Fibroblast of lung (primary cell): Measurements from ENCODE around the gene PEPD. TPM values are rescaled to one million over a fixed set of nuclear protein-coding genes. Genes with fewer than 3 reads are reported as not detected.

ENCODE experiments used
- DNase-seq, 2 donors: peaks; one replicate each; pipeline versions ENCODE4 v3.0.0 to v3.0.0-alpha.2; 2010; ENCODE audit warnings: low read depth in 2 of 2
- H2AFZ ChIP-seq: 2 replicates; pipeline ENCODE4 v1.5.1; 2012; ENCODE audit warnings: low read length, control low read depth, inconsistent platforms
- H3K27ac ChIP-seq: 2 replicates; pipeline ENCODE4 v1.5.1; 2011; ENCODE audit warnings: low read length, control low read depth; ENCODE audit not compliant: insufficient read depth
- H3K27me3 ChIP-seq: 2 replicates; pipeline ENCODE4 v1.5.1; 2011; ENCODE audit warnings: mild to moderate bottlenecking, low read length; ENCODE audit not compliant: control insufficient read depth, insufficient read depth
- H3K36me3 ChIP-seq: 2 replicates; pipeline ENCODE4 v1.5.1; 2011; ENCODE audit warnings: low read length; ENCODE audit not compliant: control insufficient read depth, insufficient read depth
- H3K4me1 ChIP-seq: 2 replicates; pipeline ENCODE4 v1.5.1; 2011; ENCODE audit warnings: low read length; ENCODE audit not compliant: control insufficient read depth, insufficient read depth; ENCODE audit errors: extremely low read depth
- H3K4me2 ChIP-seq: 2 replicates; pipeline ENCODE4 v1.5.1; 2011; ENCODE audit warnings: low read length, control low read depth; ENCODE audit not compliant: insufficient read depth; ENCODE audit errors: extremely low read depth
- H3K4me3 ChIP-seq, 4 experiments: fragments of 200-600 bp in 1 of 4; sonication (generic) in 1 of 4; replicated peaks in 1 of 4; 2 replicates each; pipeline ENCODE4 v1.5.1; 2011 to 2016; ENCODE audit warnings: low read length in 4 of 4, low read depth in 3 of 4, mild to moderate bottlenecking in 3 of 4, control low read depth in 2 of 4, inconsistent platforms in 1 of 4, mixed read lengths in 1 of 4; ENCODE audit not compliant: insufficient read depth in 1 of 4; ENCODE audit errors: control extremely low read depth in 1 of 4
- H3K79me2 ChIP-seq: 2 replicates; pipeline ENCODE4 v1.5.1; 2012; ENCODE audit warnings: mild to moderate bottlenecking, low read length, inconsistent platforms; ENCODE audit not compliant: control insufficient read depth, insufficient read depth
- H3K9ac ChIP-seq: 2 replicates; pipeline ENCODE4 v1.5.1; 2011; ENCODE audit warnings: mild to moderate bottlenecking, low read length, control low read depth; ENCODE audit not compliant: insufficient read depth
- H3K9me3 ChIP-seq: 2 replicates; pipeline ENCODE4 v1.5.1; 2012; ENCODE audit warnings: low read depth, low read length; ENCODE audit not compliant: control insufficient read depth, insufficient read depth
- H4K20me1 ChIP-seq: 2 replicates; pipeline ENCODE4 v1.5.1; 2011; ENCODE audit warnings: low read length; ENCODE audit not compliant: control insufficient read depth, insufficient read depth; ENCODE audit errors: extremely low read depth
- CTCF ChIP-seq, 2 donors: IDR thresholded peaks in 1 of 2; conservative IDR thresholded peaks in 1 of 2; 1 replicate in 1 of 2; 2 replicates in 1 of 2; pipeline ENCODE4 v1.5.1; 2011 to 2012; ENCODE audit warnings: low read length in 2 of 2, control low read depth in 1 of 2, inconsistent platforms in 1 of 2, low read depth in 1 of 2, mild to moderate bottlenecking in 1 of 2
- EZH2 ChIP-seq: IDR thresholded peaks from 2 replicates; pipeline ENCODE4 v1.5.1; 2012; ENCODE audit warnings: low read length, control low read depth, mild to moderate bottlenecking; ENCODE audit errors: missing control alignments
- polyA plus RNA-seq, 2 donors: library from polyadenylated mRNA; depleted of rRNA in 1 of 2; stranded (reverse) in 1 of 2; unstranded in 1 of 2; fragments of >200 nt; gene quantifications; 2 replicates each; pipeline ENCODE4 v1.2.1, GENCODE V29; 2011 to 2012; ENCODE audit warnings: missing spikeins in 1 of 2
- total RNA-seq: library from RNA; depleted of rRNA; stranded (reverse); fragments of >200 nt; gene quantifications from 2 replicates; pipeline ENCODE4 v1.2.1, GENCODE V29; 2014

The PEPD gene
- total and polyA plus RNA-seq, 2 donors (not counting 1 experiment from before 2014, with no cell fraction given) = 59.8 to 81.9 TPM

- peaks cover 5% of the 10 kb centered on the region for H3K36me3 ChIP-seq
- H3K4me1 ChIP-seq = no peaks in the 10 kb centered on the region
- H2AFZ ChIP-seq = no peak overlapping the region
- no peak for TF ChIP-seq CTCF (conservative IDR thresholded peaks at IDR 0.05 in 1 of 2, IDR thresholded peaks at IDR 0.05 in 1 of 2; ENCODE audit: low read depth in 1 of 2, low read length in 2 of 2)
- no peak for TF ChIP-seq EZH2
- no peaks in the 10 kb centered on the region for H3K27me3 ChIP-seq
- no peak overlapping the region for H3K4me3 ChIP-seq
- no peak overlapping the region for H3K27ac ChIP-seq
- DNase-seq = no peak
- H3K9ac ChIP-seq = no peak overlapping the region
- H3K9me3 ChIP-seq = no peaks in the 10 kb centered on the region
- no peaks in the 10 kb centered on the region for H4K20me1 ChIP-seq
- H3K4me2 ChIP-seq = no peak overlapping the region
- H3K79me2 ChIP-seq = no peaks in the 10 kb centered on the region
Measured at GRCh38 chr19:33502521-33502920, 19.1 kb downstream of the PEPD start.

- H3K4me1 ChIP-seq = no peaks in the 10 kb centered on the region
- peaks cover 5% of the 10 kb centered on the region for H3K36me3 ChIP-seq
- no peaks in the 10 kb centered on the region for H3K27me3 ChIP-seq
- no peak overlapping the region for H3K9ac ChIP-seq
- no peak overlapping the region for H3K4me3 ChIP-seq
- H3K27ac ChIP-seq = no peak overlapping the region
- no peaks in the 10 kb centered on the region for H4K20me1 ChIP-seq
- TF ChIP-seq CTCF (conservative IDR thresholded peaks at IDR 0.05 in 1 of 2, IDR thresholded peaks at IDR 0.05 in 1 of 2; ENCODE audit: low read depth in 1 of 2, low read length in 2 of 2) (no peak), EZH2 (no peak)
- H3K9me3 ChIP-seq = no peaks in the 10 kb centered on the region
- H3K4me2 ChIP-seq = no peak overlapping the region
- DNase-seq = no peak
- no peak overlapping the region for H2AFZ ChIP-seq
- no peaks in the 10 kb centered on the region for H3K79me2 ChIP-seq
Measured at GRCh38 chr19:33501693-33502356, 19.8 kb downstream of the PEPD start.

- H4K20me1 ChIP-seq = no peaks in the 10 kb centered on the region
- H3K4me3 ChIP-seq = no peak overlapping the region
- DNase-seq = no peak
- H3K9me3 ChIP-seq = no peaks in the 10 kb centered on the region
- H3K27ac ChIP-seq = no peak overlapping the region
- H3K4me1 ChIP-seq = no peaks in the 10 kb centered on the region
- no peaks in the 10 kb centered on the region for H3K27me3 ChIP-seq
- H2AFZ ChIP-seq = no peak overlapping the region
- no peak overlapping the region for H3K4me2 ChIP-seq
- TF ChIP-seq EZH2 = no peak
- no peak for TF ChIP-seq CTCF (conservative IDR thresholded peaks at IDR 0.05 in 1 of 2, IDR thresholded peaks at IDR 0.05 in 1 of 2; ENCODE audit: low read depth in 1 of 2, low read length in 2 of 2)
- no peaks in the 10 kb centered on the region for H3K79me2 ChIP-seq
- H3K36me3 ChIP-seq = peaks cover 5% of the 10 kb centered on the region
- no peak overlapping the region for H3K9ac ChIP-seq
Measured at GRCh38 chr19:33500991-33501390, 20.6 kb downstream of the PEPD start.
